NCI-H2227 treated with DMSO at 0.1 percent for 48 hours (cell line): ENCODE results near the gene HAL.
A peak's percentile ranks its signal among the peaks of the same experiment; 100 is the strongest.

Experiments
- DNase-seq: peaks from one replicate; lab custom pipeline; 2025; lab: John Stamatoyannopoulos, UW

Gene HAL

DNA sequence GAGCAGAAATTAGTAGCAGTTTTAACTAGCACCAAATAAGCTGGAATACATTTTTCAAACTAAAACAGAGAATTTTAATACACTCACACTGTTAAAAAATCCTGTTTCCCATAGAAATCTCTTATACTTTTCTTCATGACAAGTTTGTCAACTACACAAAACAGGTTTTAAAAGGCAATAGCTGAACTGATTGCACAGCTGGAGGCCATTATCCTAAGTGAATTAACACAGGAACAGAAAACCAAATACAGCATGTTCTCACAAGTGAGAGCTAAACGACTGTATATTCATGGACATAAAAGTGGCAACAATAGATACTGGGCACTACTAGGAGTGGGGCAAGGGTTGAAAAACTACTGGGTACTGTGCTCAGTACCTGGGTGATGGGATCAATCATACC lies 11.6 kb upstream of the HAL start:
- no peak for DNase-seq

DNA sequence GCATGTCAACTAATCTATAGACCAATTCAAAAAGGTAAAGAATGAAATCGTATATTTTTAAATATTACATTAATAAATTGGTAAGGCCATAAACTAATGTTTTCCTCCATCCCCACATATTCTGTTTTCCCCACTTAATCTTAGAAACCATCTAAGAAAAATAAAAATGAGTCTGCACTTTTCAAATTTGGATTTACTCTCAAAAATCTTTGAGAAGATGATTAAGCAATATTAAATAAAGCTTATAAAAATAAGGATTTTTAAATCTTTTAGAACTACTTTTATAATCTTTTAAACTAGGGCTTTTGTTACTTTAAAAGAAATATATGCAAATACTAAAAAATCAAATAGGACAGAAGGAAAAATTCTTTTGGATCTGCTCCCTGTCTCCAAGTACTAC lies 10.6 kb upstream of the HAL start:
- no peak for DNase-seq

DNA sequence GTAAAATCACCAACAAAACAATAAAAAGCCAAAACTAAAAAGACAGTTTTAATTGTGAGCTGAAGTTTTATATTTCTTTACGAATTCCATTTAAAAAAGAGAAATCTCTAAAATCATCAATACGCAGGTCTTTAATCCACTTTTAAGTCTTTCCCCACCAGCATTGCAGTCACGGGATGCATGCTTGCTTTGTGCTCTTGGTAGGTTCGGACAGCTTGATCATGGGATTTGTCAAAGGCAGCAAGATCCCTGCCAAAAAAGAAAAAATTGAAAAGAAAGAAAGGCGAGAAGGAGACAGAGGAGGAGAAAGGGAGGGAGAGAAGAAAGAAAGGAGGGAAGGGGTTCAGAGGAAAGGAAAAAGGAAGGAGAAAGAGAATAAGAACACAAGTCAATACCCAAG lies 4.7 kb upstream of the HAL start:
- DNase-seq: no peak

DNA sequence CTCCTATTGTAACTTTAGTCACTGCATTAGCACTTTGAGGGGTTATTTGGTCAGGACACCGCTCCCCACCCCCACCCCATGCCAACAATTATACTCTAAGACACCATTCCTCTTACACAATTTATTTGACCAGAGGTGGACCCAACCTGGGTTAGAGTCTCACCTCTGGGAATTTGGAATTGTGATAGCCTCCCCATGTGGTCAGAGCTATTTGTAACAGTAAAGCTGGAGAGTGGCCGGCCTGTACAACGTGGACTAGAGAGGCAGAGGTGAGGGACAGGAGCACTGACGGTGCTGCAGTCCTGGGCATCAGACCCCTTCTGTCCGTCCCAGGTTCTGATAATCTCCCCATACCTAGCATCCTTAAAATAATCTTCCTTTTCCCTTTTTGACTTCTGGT lies 3.3 kb upstream of the HAL start:
- DNase-seq: no peak

DNA sequence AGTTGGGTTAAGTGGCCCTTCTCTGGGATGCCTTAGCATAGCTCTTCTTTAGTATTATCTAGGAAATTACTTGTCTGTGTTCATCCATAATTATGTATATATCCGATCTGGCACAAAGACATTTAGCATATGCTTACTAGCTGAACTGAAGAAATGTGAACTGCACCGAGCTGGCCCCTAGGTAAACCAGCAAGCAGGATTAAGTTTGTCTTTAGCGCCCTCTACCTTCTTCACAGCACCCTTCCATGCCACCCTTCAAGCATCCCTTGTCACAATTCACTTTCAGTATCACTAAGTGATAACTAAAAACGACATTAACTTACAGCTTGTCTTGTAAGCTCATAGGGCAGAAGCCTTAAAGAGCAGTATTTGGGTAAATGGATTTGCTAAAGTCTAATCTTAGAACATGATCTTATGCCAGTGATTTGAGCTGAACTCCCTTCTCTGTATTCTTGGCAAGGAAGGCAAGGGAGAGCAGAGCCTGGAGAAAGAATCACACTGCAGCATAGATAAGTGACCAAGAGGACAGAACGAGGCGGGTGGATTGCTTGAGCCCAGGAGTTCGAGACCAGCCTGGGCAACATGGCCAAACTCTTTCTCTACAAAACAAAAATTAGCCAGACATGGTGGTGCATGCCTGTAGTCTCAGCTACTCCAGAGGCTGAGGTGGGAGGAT lies 2.6 kb upstream of the HAL start:
- peak; percentile 72 for DNase-seq

DNA sequence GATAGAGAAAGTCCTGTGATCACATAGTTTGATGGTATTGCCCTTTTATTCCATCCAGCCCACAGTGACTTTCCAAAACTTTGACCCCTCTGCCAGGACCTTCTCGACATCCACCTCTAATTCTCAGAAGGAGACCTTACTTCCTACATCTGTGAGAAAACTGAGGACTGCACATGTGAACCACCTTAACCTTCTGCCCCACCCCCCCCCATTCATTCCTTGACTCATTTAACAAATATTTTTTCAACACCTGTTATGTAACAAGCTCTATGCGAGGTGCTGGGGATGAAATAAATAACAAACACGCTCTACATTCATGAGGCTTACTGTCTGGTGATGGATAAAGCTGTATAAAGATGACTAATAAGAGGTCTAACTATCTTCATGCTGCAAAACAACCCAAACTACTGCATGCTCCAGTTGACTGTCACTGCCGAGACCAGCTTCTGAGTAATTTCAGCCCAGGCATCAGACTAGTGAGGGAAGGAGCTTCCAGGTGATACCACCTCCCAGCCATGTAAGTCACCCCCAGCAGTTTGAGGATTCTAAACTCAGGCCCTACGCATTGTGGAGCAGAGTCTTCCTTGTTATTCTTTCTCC lies 1.9 kb upstream of the HAL start:
- DNase-seq: no peak

DNA sequence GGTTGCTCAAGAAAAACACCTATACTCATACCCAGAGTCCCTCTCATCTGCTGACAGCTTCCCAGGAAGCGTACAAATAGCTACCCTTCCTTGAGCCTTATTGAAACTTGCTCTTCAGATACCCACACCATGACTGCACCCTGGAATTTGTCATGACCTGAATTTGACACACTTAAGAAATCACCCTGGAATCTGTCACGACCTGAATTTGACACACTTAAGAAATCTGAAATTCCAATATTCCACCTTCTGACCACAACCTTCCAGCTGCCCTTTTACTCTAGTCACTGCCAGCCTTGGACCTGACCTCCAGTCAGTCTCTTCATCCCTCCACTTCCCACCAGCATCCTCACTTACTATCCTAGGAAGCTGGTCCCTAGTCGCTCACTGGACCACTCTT lies 1.1 kb upstream of the HAL start:
- no peak for DNase-seq

DNA sequence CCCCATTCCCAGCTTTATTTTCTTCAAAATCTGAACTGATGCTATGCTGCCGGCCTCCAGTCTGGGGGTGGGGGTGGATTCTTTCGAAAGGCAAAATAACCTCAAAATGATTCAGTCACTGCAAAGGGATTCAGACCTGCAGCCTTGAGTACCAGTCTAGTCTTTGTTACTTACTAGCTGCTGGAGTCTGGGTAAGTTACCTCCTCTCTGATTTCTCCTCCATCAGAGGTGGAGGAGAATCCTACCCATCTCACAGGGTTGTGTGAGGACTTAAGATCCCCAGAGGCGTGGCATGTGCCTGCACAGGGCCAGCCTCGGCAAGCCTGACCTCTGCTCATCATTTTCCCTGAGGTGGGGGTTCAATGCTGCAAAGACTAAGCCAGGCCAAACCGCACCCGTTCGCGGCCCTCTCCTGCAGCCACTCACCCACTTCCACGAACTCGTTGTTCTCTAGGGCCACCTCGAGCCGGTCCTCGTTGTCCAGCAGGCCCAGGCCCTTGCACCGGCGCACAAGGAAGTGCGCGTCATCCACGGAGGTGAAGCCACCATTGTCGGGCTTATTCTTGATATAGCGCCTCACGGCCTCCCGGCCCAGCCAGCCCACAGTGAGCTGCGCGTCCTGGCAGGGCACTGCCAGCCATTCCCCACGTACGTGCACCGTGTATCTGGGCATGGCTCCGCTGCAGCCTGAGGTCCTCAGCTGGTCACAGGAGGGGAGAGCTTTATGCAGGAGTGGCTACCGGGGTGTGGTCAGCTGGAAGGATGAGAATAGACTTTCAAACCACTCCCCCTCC lies 709 bp downstream of the HAL start:
- no peak for DNase-seq

DNA sequence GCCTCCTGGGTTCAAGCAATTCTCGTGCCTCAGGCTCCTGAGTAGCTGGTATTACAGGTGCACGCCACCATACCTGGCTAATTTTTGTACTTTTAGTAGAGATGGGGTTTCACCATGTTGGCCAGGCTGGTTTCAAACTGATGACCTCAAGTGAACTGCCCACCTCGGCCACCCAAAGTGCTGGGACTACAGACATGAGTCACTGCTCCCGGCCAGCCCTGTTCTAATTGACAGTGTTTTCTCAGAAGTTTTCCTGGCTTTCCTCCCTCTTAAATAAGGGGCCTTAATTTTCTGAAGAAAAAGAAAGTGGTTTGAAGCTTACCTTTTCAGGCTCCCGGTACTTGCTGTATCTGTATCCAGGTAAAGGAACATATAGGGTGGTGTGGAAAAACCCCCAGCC lies 1.7 kb downstream of the HAL start:
- no peak for DNase-seq

DNA sequence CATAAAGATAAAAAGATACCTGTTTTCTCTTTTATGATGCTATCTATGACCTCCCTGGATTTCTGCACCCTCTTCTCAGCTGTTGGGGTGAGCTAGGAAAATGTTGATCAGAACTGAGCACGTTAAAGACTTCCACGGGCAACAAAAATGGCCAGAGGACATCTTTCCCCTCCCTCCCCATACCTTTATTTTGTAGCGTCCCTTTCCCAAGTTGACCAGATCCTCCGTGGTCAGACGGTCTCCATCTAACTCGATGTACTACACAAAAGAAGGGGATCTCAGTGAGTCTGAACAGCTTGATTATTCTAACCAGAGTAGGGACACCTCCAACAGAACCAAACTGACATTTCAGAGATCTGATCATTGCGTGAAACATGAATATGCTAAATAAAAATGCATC lies 2.2 kb downstream of the HAL start:
- no peak for DNase-seq

DNA sequence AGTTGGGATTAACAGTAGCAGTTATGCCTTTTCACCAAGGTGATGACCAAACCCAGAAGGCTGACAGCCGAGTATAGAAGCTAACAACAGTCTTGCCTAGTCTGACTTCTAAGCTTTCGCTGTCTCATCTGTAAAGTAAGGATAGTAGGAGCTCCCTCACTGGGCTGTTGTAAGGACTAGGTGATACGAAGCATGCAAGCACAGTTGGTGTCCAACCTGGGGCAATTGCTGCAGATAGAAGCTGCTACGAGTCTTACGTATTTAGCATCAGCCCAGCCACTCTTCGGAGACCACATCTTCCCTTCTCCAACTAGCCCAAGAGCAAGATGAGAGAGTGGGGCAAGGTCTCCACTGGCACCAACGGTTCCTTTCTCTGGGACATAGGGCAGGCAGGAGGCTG lies 6.0 kb downstream of the HAL start:
- no peak for DNase-seq

DNA sequence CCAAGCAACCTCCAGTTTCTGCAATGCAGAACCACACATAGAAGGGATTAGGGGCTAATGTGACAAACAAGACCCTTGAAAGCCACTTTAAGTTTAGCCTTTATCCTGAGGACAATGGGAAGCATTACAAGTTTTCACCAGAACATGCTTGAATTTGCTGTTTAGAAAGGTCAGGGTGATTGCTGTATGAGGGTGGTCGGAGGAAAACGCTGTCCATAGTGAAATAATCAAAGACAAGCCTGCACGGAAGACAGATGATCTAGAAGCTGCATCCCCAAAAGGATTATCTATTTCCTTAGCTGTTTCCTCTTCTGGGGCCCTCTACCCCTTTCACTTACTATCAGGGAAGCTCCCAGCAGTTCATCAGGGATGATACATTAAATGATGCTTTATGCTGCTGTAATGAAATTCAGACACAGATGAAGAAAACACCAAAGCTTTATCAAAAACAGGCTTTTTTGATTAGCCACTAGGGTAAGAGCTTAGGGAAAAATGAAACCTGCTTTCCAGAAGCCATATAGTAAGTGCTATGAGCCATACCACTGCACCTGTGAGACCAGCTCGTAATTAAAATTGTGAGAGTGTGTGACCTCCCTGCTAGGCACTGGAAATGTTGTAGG lies 6.5 kb downstream of the HAL start:
- DNase-seq: no peak

DNA sequence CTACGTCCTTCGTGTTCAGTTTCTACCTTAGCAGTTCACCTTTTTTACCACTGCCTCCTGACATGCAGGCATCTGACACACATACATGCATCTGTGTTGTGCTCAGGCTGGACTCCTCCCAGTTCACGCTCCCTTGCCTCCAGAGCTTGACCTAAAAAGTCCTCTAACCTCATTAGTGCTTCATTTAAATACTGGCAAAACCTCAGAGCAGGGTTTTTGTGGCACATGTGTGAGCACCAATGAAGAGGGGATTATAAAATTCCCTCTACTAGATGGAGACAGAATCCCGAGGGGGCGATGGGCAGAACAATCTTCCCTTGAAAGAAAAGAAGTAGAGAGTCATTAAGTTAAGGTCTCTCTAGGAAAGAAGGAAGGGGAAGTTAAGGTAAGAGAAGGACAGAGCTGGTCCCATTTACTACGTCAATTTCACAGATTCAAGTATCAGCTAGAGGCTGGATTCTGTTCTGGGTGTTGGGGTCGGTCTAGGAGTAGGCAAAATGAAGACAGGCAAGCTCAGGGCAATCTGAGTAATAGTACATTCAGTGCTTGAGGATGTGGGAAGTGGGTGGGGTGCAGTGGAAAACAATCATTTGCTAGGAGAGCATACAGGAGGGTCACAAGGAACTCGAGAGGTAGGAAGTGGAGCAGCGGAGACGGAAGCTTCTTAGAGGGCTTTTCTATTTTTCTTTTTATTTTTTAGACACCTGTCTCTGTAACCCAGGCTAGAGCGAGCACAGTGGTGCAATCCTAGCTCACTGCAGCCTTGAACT lies 7.5 kb downstream of the HAL start:
- DNase-seq: no peak

DNA sequence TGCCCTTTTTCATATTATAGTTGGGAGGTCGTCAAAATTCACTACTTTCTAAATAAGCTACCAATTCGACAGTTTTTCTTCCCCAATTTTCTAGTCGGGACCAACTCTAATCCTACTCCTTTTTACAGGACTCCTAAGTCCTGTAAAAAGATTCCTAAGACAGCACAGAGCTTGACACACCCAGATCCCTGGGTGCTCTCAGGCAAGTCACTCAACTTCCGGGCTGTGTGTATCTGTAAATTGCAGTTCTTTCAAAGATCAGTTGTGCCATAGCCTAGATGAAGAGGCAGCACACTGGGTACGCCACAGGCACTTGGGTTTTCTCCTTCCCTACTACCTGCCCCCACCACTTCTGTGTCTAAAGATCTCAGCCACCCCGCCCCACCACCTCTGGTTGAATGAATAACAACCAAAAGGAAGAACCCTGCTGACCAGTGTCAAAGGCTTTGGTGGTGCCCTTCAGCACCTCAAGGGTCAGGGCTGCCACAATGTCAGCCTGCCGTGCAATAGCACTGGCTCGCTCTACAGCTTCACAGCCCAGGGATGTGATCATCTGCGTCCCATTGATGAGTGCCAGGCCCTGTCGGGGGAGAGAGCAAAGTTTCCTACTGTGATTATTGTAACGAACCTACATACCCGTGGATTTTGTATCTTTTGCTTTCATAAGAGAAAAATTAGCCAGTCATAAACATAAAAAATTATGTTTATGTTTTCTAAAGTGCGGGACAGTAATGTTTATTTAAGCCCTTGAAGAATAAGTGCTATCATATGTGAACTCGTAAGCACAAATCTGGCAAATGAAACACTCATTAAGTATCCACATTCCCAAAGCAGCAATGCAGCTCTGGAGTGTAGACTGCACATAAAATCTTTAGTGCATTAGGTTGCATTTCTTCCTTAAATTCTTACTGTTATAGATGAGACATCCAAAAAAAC lies 9.2 kb downstream of the HAL start:
- DNase-seq: no peak

DNA sequence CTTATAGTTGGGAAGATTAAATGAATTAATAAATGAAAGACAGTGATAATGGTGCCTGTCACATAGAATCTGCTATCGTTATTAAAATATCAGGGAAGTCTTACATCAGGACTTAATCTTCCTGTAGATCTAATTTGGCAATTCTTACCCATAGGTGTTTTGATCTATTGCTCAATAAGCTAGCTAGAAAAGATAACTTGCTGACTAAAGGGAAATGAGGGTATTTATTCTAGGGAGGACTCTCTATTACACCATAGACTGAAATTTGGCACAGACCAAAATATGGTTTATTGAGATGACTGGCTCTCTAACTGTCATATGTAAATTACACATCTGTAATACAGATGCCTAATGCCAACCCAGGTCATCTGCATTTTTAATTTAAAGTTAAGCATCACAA lies 11.5 kb downstream of the HAL start:
- no peak for DNase-seq

DNA sequence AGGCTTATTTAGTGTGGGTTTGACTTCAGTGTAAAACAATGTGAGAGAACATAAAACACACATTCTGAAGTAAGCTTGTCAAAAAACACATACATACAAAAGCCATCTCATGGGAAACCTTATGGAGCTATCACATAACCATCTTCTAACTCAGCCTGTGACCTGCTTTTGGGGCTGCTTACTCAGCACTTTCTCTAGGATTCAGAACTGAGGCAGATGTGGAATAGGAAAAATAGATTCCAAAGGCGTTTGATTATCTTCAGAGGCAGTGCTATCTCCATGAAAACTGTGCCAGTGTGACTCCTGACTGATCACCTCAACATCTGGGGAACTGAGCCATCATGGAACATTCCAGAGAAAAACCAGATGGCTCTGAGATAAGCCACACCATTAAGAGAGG lies 13.5 kb downstream of the HAL start:
- no peak for DNase-seq

DNA sequence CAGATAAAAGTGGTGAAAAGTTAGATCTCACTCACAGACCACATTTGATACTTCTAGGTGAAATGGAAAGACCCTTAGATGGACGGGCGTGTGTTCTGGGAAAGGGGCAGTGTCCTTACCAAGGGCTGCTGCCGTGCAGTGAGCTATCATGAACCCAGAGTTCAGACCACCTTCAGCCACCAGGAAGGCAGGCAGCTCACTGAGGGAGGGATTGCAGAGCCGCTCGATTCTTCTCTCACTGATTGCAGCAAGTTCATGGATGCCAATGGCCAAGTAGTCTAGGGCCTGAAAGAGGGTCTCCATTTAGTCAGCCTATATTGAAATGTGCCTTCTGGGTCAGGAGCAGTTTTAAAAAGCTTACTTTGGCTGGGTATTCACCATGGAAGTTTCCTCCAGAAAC lies 15.7 kb downstream of the HAL start:
- DNase-seq: no peak

DNA sequence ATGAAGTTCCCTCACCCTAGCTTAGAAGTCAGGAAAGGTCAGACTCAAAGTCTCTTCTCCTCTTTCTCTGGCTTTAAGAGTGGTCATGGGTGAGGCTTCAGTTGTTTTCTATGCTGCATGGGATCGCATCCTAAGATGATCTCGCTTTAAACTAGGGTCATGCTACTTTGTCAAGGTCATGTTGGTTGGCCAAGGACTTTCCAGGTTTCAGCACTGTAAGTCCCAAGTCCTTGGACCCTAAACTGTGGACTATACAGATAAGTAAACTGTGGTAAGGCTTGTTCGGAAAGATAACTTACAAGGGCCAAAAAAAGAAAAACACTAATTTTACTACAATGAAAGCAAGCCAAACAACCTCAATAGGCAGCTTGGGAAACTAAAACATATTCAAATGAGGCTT lies 17.4 kb downstream of the HAL start:
- no peak for DNase-seq

DNA sequence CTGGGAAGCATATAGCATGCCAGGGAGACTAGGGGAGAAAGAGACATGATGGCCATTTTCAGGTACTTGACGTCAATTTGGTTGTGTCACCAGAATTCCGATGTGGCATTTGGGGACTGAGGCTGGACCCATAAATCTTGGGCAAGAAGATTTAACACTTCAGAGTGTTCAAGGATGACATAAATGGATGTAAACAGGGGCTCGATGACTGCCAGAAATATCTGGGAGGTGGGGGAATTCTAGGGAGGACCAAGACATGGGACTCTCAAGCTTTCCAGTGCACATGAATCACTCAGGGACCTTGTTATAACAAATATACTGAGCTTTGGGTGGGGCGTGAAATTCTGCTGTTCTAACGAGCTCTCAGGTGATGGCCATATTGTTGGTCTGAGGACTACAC lies 17.8 kb downstream of the HAL start:
- no peak for DNase-seq

DNA sequence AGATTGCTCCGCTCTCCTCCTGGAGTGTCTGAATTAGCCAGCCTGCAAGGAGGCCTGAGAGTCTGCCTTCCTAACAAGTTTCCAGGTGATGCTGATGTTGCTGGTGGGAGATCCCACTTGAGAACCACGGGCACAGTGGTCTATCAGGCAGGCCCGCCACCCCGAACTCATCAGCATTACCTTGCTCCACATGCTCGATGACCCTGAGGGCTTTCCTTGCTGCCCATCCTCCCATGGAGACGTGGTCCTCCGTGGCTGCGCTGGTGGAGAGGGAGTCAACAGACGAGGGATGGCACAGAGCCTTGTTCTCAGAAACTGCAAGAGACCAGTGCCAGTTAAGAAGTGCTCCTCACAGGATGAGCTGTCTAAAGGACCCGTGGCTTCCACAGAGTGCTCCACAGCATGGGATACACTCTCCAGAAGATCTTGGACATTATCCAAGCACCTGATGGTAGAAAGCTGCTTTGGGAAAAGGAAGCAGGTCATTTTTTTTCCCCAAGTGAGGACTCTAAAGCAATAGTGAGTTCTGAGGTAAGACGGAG lies 18.3 kb downstream of the HAL start:
- DNase-seq: no peak

DNA sequence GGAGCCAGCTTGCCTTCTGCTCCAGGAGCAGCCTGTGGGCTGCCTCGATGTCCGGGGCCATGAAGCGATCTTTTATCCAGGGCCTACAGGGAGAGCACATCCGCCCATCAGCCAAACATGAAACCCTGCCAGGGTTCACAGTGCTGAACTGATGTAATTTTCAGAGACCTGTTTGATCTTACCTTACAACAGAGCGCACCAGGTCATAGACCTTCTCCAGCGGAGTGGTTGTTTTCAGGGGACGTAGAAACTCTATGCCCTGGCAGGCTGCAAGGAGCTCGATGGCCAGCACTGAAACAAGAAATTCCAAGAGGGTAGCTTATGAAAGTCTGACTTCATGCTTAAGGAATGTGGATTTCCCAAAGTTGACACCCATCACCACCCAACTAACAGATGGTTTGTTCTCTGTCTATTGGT lies 19.7 kb downstream of the HAL start:
- no peak for DNase-seq
